ENCODE measurements around the gene PABPN1L. TPM values are rescaled to one million over a fixed set of nuclear protein-coding genes. Genes with fewer than 3 reads are reported as not detected.
A peak's percentile ranks its signal among the peaks of the same experiment; 100 is the strongest.

Gene PABPN1L
- total and polyA plus RNA-seq, 2 of the 13 experiments (the other 11 are each of a cell fraction or from before 2014, with no cell fraction given): not detected

GRCh38 chr16:88868974-88869672, 2.7 kb upstream of the PABPN1L start:
- no peaks in the 10 kb centered on the region for H3K4me1 ChIP-seq (ENCODE audit: insufficient read depth, low read length)
- no peak for TF ChIP-seq TEAD3 (CRISPR knock-in tag; optimal IDR thresholded peaks at IDR 0.05; ENCODE audit: borderline replicate concordance)
- TF ChIP-seq GZF1 (CRISPR knock-in tag; IDR thresholded peaks at IDR 0.05): no peak
- no peak for TF ChIP-seq SNAPC5 (CRISPR knock-in tag; IDR thresholded peaks at IDR 0.05; ENCODE audit: borderline replicate concordance)
- peak; percentile 82; the same call in 1 of the 2 replicates for TF ChIP-seq EZH2 (conservative IDR thresholded peaks at IDR 0.05; ENCODE audit: low read depth, low read length)
- BruUV-seq (replicated peaks): no TSS peak
- ChIA-PET CTCF (ENCODE audit: low intra/inter-chr PET ratio, low total read pairs) (no interaction called here), POLR2A (no interaction called here)
- no peaks in the 10 kb centered on the region for H3K9me3 ChIP-seq (ENCODE audit: low read length)
- in situ Hi-C loops (cut with HindIII; ENCODE audit: extremely low pct_ligation_motif_present, low pct_unique_long_range_greater_than_20kb): no loop called here
- ATAC-seq (no peak), FAIRE-seq (no peak), DNase-seq (ENCODE audit: low spot score) (no peak)
- H4K20me1 ChIP-seq (ENCODE audit: insufficient read depth, low read length): 0 out of 2 replicates have a peak, but pooled peaks cover 4% of the 10 kb centered on the region
- no peak overlapping the region for H3K4me2 ChIP-seq (ENCODE audit: low read depth, low read length)
- intact Hi-C loops (cut with micrococcal nuclease; ENCODE audit: unreplicated experiment): no loop called here
- no peaks in the 10 kb centered on the region for H3K79me2 ChIP-seq (ENCODE audit: insufficient read depth, low read length)
- H3K4me3 ChIP-seq (replicated peaks in 1 of 3; ENCODE audit: insufficient read depth in 1 of 3, low read depth in 2 of 3, low read length in 3 of 3): no peak overlapping the region
- 29% methylated on average over 25 of the region's 27 CpGs for WGBS (ENCODE audit: low lambda C conversion rate)
- no peaks in the 10 kb centered on the region for H3K36me3 ChIP-seq (replicated peaks in 1 of 2; ENCODE audit: control insufficient read depth in 1 of 2, insufficient read depth in 2 of 2, low read length in 2 of 2)
- H3K27ac ChIP-seq (ENCODE audit: extremely low read length, insufficient read depth, low read length): no peak overlapping the region
- H3K27me3 ChIP-seq (ENCODE audit: control insufficient read depth in 1 of 2, insufficient read depth in 2 of 2, low read length in 2 of 2): peaks cover 53 to 88% of the 10 kb centered on the region in 2 experiments
- H2AFZ ChIP-seq (ENCODE audit: low read length): no peak overlapping the region
- H3K9ac ChIP-seq (ENCODE audit: insufficient read depth, low read depth, low read length): no peak overlapping the region

- no peak for FAIRE-seq
- H4K20me1 ChIP-seq (ENCODE audit: insufficient read depth, low read length): no peaks in the 10 kb centered on the region
- H3K4me1 ChIP-seq (ENCODE audit: insufficient read depth, low read length): no peaks in the 10 kb centered on the region
- ATAC-seq: no peak
- WGBS (ENCODE audit: low lambda C conversion rate): 20% methylated on average over 17 of the region's 24 CpGs
- CTCF ChIA-PET (ENCODE audit: low intra/inter-chr PET ratio, low total read pairs): no interaction called here
- H3K9me3 ChIP-seq (ENCODE audit: low read length): no peaks in the 10 kb centered on the region
- H3K4me2 ChIP-seq (ENCODE audit: low read depth, low read length): no peak overlapping the region
- H3K36me3 ChIP-seq (replicated peaks in 1 of 2; ENCODE audit: control insufficient read depth in 1 of 2, insufficient read depth in 2 of 2, low read length in 2 of 2): no peaks in the 10 kb centered on the region
- H3K27ac ChIP-seq (ENCODE audit: extremely low read length, insufficient read depth, low read length): no peak overlapping the region
- BruUV-seq (replicated peaks): no TSS peak
- intact Hi-C loops (cut with micrococcal nuclease; ENCODE audit: unreplicated experiment) (no loop called here), in situ Hi-C loops (cut with HindIII; ENCODE audit: extremely low pct_ligation_motif_present, low pct_unique_long_range_greater_than_20kb) (no loop called here)
- no peaks in the 10 kb centered on the region for H3K79me2 ChIP-seq (ENCODE audit: insufficient read depth, low read length)
- H3K27me3 ChIP-seq (ENCODE audit: control insufficient read depth in 1 of 2, insufficient read depth in 2 of 2, low read length in 2 of 2): peaks cover 39 to 74% of the 10 kb centered on the region in 2 experiments
- TF ChIP-seq ZNF768 (CRISPR knock-in tag; IDR thresholded peaks at IDR 0.05): 0 out of 2 replicates have a peak, but pooled peaks have one; percentile 12
- TF ChIP-seq, protein P1, sequence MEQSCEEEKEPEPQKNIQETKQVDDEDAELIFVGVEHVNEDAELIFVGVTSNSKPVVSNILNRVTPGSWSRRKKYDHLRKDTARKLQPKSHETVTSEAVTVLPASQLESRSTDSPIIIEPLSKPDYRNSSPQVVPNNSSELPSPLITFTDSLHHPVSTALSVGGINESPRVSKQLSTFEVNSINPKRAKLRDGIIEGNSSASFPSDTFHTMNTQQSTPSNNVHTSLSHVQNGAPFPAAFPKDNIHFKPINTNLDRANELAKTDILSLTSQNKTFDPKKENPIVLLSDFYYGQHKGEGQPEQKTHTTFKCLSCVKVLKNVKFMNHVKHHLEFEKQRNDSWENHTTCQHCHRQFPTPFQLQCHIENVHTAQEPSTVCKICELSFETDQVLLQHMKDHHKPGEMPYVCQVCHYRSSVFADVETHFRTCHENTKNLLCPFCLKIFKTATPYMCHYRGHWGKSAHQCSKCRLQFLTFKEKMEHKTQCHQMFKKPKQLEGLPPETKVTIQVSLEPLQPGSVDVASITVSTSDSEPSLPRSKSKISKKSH (CRISPR knock-in tag; IDR thresholded peaks at IDR 0.05; ENCODE audit: borderline replicate concordance): peak; percentile 41; the same call in 1 of the 2 replicates
- no peak for TF ChIP-seq PHF21A (CRISPR knock-in tag; IDR thresholded peaks at IDR 0.05)
- H2AFZ ChIP-seq (ENCODE audit: low read length): no peak overlapping the region
- H3K9ac ChIP-seq (ENCODE audit: insufficient read depth, low read depth, low read length): no peak overlapping the region
- POLR2A ChIA-PET: no interaction called here
- no peak for DNase-seq (ENCODE audit: low spot score)
- no peak overlapping the region for H3K4me3 ChIP-seq (replicated peaks in 1 of 3; ENCODE audit: insufficient read depth in 1 of 3, low read depth in 2 of 3, low read length in 3 of 3)
Observed at GRCh38 chr16:88867581-88868246, 1.3 kb upstream of the PABPN1L start.

All from HepG2 (cell line).